Activated CD4-positive, alpha-beta T cell treated with anti-CD3 and anti-CD28 coated beads, Interleukin-2, amount 10 ng/mL, durations not matched to agents 7 days and 5 days (primary cell): ENCODE measurements around the gene ASAH2. TPM values are rescaled to one million over a fixed set of nuclear protein-coding genes. Genes with fewer than 3 reads are reported as not detected.
"Not testable (repeated sequence)": the region's sequence is repeated elsewhere in the genome, so short reads cannot be mapped to it uniquely, and the experiment has no call there.

Experiments
- CTCF ChIA-PET: fragments of 350-600 bp; sonication (Branson Sonifier 250); formaldehyde crosslinking; loops from one replicate; lab custom pipeline; 2021; ENCODE audit warnings: antibody characterized with exemption; lab: Charles Lee
- POLR2A ChIA-PET: fragments of 350-600 bp; sonication (Branson Sonifier 250); formaldehyde crosslinking; loops from one replicate; lab custom pipeline; 2021; ENCODE audit warnings: antibody characterized with exemption; lab: Charles Lee
- DNase-seq: peaks from one replicate; pipeline ENCODE4 v3.0.0-alpha.2; 2020
- H3K27ac Mint-ChIP-seq: one replicate; pipeline ENCODE4 v1.8.0; 2021; ENCODE audit warnings: mild to moderate bottlenecking, moderate library complexity, mixed read lengths
- H3K27me3 Mint-ChIP-seq: one replicate; pipeline ENCODE4 v1.8.0; 2021; ENCODE audit warnings: mixed read lengths
- H3K36me3 Mint-ChIP-seq: one replicate; pipeline ENCODE4 v1.8.0; 2021; ENCODE audit warnings: low read depth, mixed read lengths
- H3K4me1 Mint-ChIP-seq: one replicate; pipeline ENCODE4 v1.8.0; 2021; ENCODE audit warnings: mixed read lengths
- H3K4me3 Mint-ChIP-seq: one replicate; pipeline ENCODE4 v1.8.0; 2021; ENCODE audit warnings: mild to moderate bottlenecking, moderate library complexity, mixed read lengths
- H3K9me3 Mint-ChIP-seq: one replicate; pipeline ENCODE4 v1.8.0; 2021; ENCODE audit warnings: mixed read lengths
- total RNA-seq, 2 experiments: library from RNA; stranded (reverse); gene quantifications; one replicate each; pipeline ENCODE4 v1.2.3, GENCODE V29; 2021

Gene ASAH2
- total RNA-seq, 2 experiments from 2014 or later: 1.9 to 2.4 TPM

- H3K27ac Mint-ChIP-seq: no peak overlapping the region
- ChIA-PET CTCF (no interaction called here), POLR2A (no interaction called here)
- H3K27me3 Mint-ChIP-seq: peaks cover 36% of the 10 kb centered on the region
- no peak overlapping the region for H3K4me3 Mint-ChIP-seq
- DNase-seq: no peak
- H3K4me1 Mint-ChIP-seq: no peaks in the 10 kb centered on the region
- peaks cover 3% of the 10 kb centered on the region for H3K9me3 Mint-ChIP-seq
- no peaks in the 10 kb centered on the region for H3K36me3 Mint-ChIP-seq
Observed at GRCh38 chr10:50244201-50244600, 7.1 kb downstream of the ASAH2 start.

GRCh38 chr10:50242777-50243176 is 8.5 kb downstream of the ASAH2 start:
- CTCF ChIA-PET: no interaction called here
- DNase-seq: no peak
- H3K27me3 Mint-ChIP-seq: peaks cover 35% of the 10 kb centered on the region

GRCh38 chr10:50241478-50241877 is 9.8 kb downstream of the ASAH2 start:
- POLR2A ChIA-PET, DNase-seq, H3K36me3 Mint-ChIP-seq, H3K9me3 Mint-ChIP-seq, H3K27ac Mint-ChIP-seq, H3K4me1 Mint-ChIP-seq, CTCF ChIA-PET, H3K4me3 Mint-ChIP-seq: not testable (repeated sequence)
- peaks cover 37% of the 10 kb centered on the region for H3K27me3 Mint-ChIP-seq

More at GRCh38 chr10:50242777-50243176, 8.5 kb downstream of the ASAH2 start:
- H3K4me3 Mint-ChIP-seq: no peak overlapping the region
- H3K27ac Mint-ChIP-seq: no peak overlapping the region
- peaks cover 3% of the 10 kb centered on the region for H3K9me3 Mint-ChIP-seq
- no peaks in the 10 kb centered on the region for H3K36me3 Mint-ChIP-seq
- H3K4me1 Mint-ChIP-seq: no peaks in the 10 kb centered on the region
- POLR2A ChIA-PET: no interaction called here

- H3K27ac Mint-ChIP-seq: no peak overlapping the region
- ChIA-PET CTCF (interaction anchor here (1.1 to 1.2 kb wide), 2 partner anchors 10 to 18 kb away, joined by 3 to 4 read pairs; no protein-coding TSS in a partner anchor), POLR2A (no interaction called here)
- no peaks in the 10 kb centered on the region for H3K4me1 Mint-ChIP-seq
- H3K36me3 Mint-ChIP-seq: no peaks in the 10 kb centered on the region
- H3K27me3 Mint-ChIP-seq: peaks cover 42% of the 10 kb centered on the region
- no peak overlapping the region for H3K4me3 Mint-ChIP-seq
- no peak for DNase-seq
- H3K9me3 Mint-ChIP-seq: no peaks in the 10 kb centered on the region
Observed at GRCh38 chr10:50234486-50234885, 16.8 kb downstream of the ASAH2 start.

GRCh38 chr10:50232261-50232639 is 19.1 kb downstream of the ASAH2 start:
- Mint-ChIP-seq H3K27ac (no peak overlapping the region), H3K9me3 (no peaks in the 10 kb centered on the region), H3K4me3 (no peak overlapping the region), H3K27me3 (peaks cover 44% of the 10 kb centered on the region), H3K4me1 (no peaks in the 10 kb centered on the region), H3K36me3 (no peaks in the 10 kb centered on the region)
- CTCF ChIA-PET: no interaction called here
- DNase-seq: no peak
- POLR2A ChIA-PET: no interaction called here

GRCh38 chr10:50231515-50232260 is 19.6 kb downstream of the ASAH2 start:
- H3K9me3 Mint-ChIP-seq: no peaks in the 10 kb centered on the region
- H3K27ac Mint-ChIP-seq: no peak overlapping the region
- H3K36me3 Mint-ChIP-seq: no peaks in the 10 kb centered on the region
- DNase-seq: no peak
- ChIA-PET CTCF (no interaction called here), POLR2A (no interaction called here)
- peaks cover 44% of the 10 kb centered on the region for H3K27me3 Mint-ChIP-seq
- H3K4me1 Mint-ChIP-seq: no peaks in the 10 kb centered on the region
- no peak overlapping the region for H3K4me3 Mint-ChIP-seq

GRCh38 chr10:50229460-50229859 is 21.9 kb downstream of the ASAH2 start:
- POLR2A ChIA-PET: no interaction called here
- Mint-ChIP-seq H3K36me3 (no peaks in the 10 kb centered on the region), H3K4me1 (no peaks in the 10 kb centered on the region), H3K4me3 (no peak overlapping the region), H3K9me3 (no peaks in the 10 kb centered on the region), H3K27ac (no peak overlapping the region), H3K27me3 (peaks cover 43% of the 10 kb centered on the region)
- DNase-seq: no peak
- CTCF ChIA-PET: interaction anchor here (0.6 kb wide), 1 partner anchor 868 kb away, joined by 3 read pairs; no protein-coding TSS in a partner anchor

- DNase-seq: no peak
- POLR2A ChIA-PET: no interaction called here
- H3K4me3 Mint-ChIP-seq: no peak overlapping the region
- H3K27ac Mint-ChIP-seq: no peak overlapping the region
- no peaks in the 10 kb centered on the region for H3K4me1 Mint-ChIP-seq
- H3K27me3 Mint-ChIP-seq: peaks cover 39% of the 10 kb centered on the region
- CTCF ChIA-PET: no interaction called here
- no peaks in the 10 kb centered on the region for H3K36me3 Mint-ChIP-seq
- H3K9me3 Mint-ChIP-seq: no peaks in the 10 kb centered on the region
Observed at GRCh38 chr10:50228672-50229071, 22.6 kb downstream of the ASAH2 start.

GRCh38 chr10:50226610-50227009 is 24.7 kb downstream of the ASAH2 start:
- Mint-ChIP-seq H3K4me3 (no peak overlapping the region), H3K9me3 (no peaks in the 10 kb centered on the region), H3K36me3 (no peaks in the 10 kb centered on the region), H3K4me1 (no peaks in the 10 kb centered on the region), H3K27ac (no peak overlapping the region), H3K27me3 (peaks cover 41% of the 10 kb centered on the region)
- ChIA-PET POLR2A (no interaction called here), CTCF (no interaction called here)
- DNase-seq: no peak

GRCh38 chr10:50224330-50224952 is 26.9 kb downstream of the ASAH2 start:
- CTCF ChIA-PET: interaction anchor here (1.0 to 1.5 kb wide), 4 partner anchors 11 to 196 kb away, joined by 3 to 4 read pairs (median 4); no protein-coding TSS in a partner anchor
- H3K36me3 Mint-ChIP-seq: no peaks in the 10 kb centered on the region
- peak; percentile 41 for DNase-seq
- peaks cover 37% of the 10 kb centered on the region for H3K27me3 Mint-ChIP-seq
- no peak overlapping the region for H3K27ac Mint-ChIP-seq
- POLR2A ChIA-PET: no interaction called here
- no peaks in the 10 kb centered on the region for H3K4me1 Mint-ChIP-seq
- H3K4me3 Mint-ChIP-seq: no peak overlapping the region
- no peaks in the 10 kb centered on the region for H3K9me3 Mint-ChIP-seq

- ChIA-PET POLR2A (no interaction called here), CTCF (no interaction called here)
- no peaks in the 10 kb centered on the region for H3K36me3 Mint-ChIP-seq
- no peaks in the 10 kb centered on the region for H3K4me1 Mint-ChIP-seq
- DNase-seq: no peak
- no peak overlapping the region for H3K4me3 Mint-ChIP-seq
- H3K9me3 Mint-ChIP-seq: no peaks in the 10 kb centered on the region
- peaks cover 29% of the 10 kb centered on the region for H3K27me3 Mint-ChIP-seq
- no peak overlapping the region for H3K27ac Mint-ChIP-seq
Observed at GRCh38 chr10:50222199-50222598, 29.1 kb downstream of the ASAH2 start.

GRCh38 chr10:50221470-50221869 is 29.8 kb downstream of the ASAH2 start:
- H3K27ac Mint-ChIP-seq: no peak overlapping the region
- H3K36me3 Mint-ChIP-seq: no peaks in the 10 kb centered on the region
- peaks cover 28% of the 10 kb centered on the region for H3K27me3 Mint-ChIP-seq
- H3K9me3 Mint-ChIP-seq: no peaks in the 10 kb centered on the region
- ChIA-PET POLR2A (no interaction called here), CTCF (no interaction called here)
- no peak overlapping the region for H3K4me3 Mint-ChIP-seq
- no peak for DNase-seq
- H3K4me1 Mint-ChIP-seq: no peaks in the 10 kb centered on the region

- H3K4me3 Mint-ChIP-seq: no peak overlapping the region
- no peak overlapping the region for H3K27ac Mint-ChIP-seq
- no peak for DNase-seq
- no peaks in the 10 kb centered on the region for H3K4me1 Mint-ChIP-seq
- H3K27me3 Mint-ChIP-seq: peaks cover 29% of the 10 kb centered on the region
- CTCF ChIA-PET: no interaction called here
- no peaks in the 10 kb centered on the region for H3K36me3 Mint-ChIP-seq
- no peaks in the 10 kb centered on the region for H3K9me3 Mint-ChIP-seq
- POLR2A ChIA-PET: no interaction called here
Observed at GRCh38 chr10:50219646-50220045, 31.7 kb downstream of the ASAH2 start.
